Endothelial cell of umbilical vein (primary cell): ENCODE measurements around the gene GSTK1. TPM values are rescaled to one million over a fixed set of nuclear protein-coding genes. Genes with fewer than 3 reads are reported as not detected.

Experiments used
- BruUV-seq: library from RNA; stranded (reverse); fragments of 400-500 nt; replicated peaks from 2 replicates; lab custom pipeline; 2021; lab: Mats Ljungman, UMichigan
- CTCF ChIA-PET: fragments of 300-600, 350-600 bp; sonication (Branson Sonifier 250); formaldehyde crosslinking; loops from one replicate; lab custom pipeline; 2021; ENCODE audit warnings: antibody characterized with exemption, inconsistent platforms; lab: Charles Lee
- POLR2A ChIA-PET: fragments of 300-600, 350-600 bp; sonication (Branson Sonifier 250); formaldehyde crosslinking; loops from one replicate; lab custom pipeline; 2021; ENCODE audit warnings: antibody characterized with exemption, inconsistent platforms; lab: Charles Lee
- DNase-seq: peaks from one replicate; pipeline ENCODE4 v3.0.0-alpha.2; 2011; ENCODE audit warnings: low read depth, low spot score
- FAIRE-seq: peaks from 2 replicates; lab custom pipeline; 2011; peaks lifted over from hg19 to GRCh38; lab: Jason Lieb, UNC
- H2AFZ ChIP-seq: 2 replicates; pipeline ENCODE4 v1.6.0; 2012; ENCODE audit warnings: low read depth, low read length, control low read depth, inconsistent platforms
- H3K27ac ChIP-seq: 2 replicates; pipeline ENCODE4 v1.5.1; 2011; ENCODE audit warnings: low read depth, mild to moderate bottlenecking, control low read depth, low read length, moderate library complexity; ENCODE audit not compliant: insufficient read depth
- H3K27me3 ChIP-seq, 2 experiments: 2 replicates each; pipeline versions ENCODE4 v1.6.0 to v1.6.1; 2011; ENCODE audit warnings: low read length in 2 of 2, mixed read lengths in 1 of 2; ENCODE audit not compliant: control insufficient read depth in 2 of 2, insufficient read depth in 2 of 2
- H3K36me3 ChIP-seq, 2 experiments: 2 replicates in 1 of 2; 3 replicates in 1 of 2; pipeline ENCODE4 v1.5.1; 2011; ENCODE audit warnings: low read length in 2 of 2, mild to moderate bottlenecking in 1 of 2, moderate library complexity in 1 of 2; ENCODE audit not compliant: control insufficient read depth in 2 of 2, insufficient read depth in 2 of 2; ENCODE audit errors: extremely low read depth in 1 of 2
- H3K4me1 ChIP-seq: 3 replicates; pipeline ENCODE4 v1.5.1; 2011; ENCODE audit warnings: mild to moderate bottlenecking, low read length; ENCODE audit not compliant: control insufficient read depth, insufficient read depth; ENCODE audit errors: extremely low read depth
- H3K4me2 ChIP-seq: 2 replicates; pipeline ENCODE4 v1.6.1; 2011; ENCODE audit warnings: low read length, control low read depth, mixed read lengths; ENCODE audit not compliant: insufficient read depth
- H3K4me3 ChIP-seq, 3 experiments: fragments of 200-600 bp in 1 of 3; sonication (generic), shearing (Covaris generic) in 1 of 3; replicated peaks in 1 of 3; 2 replicates each; pipeline ENCODE4 v1.5.1; 2011 to 2016; ENCODE audit warnings: control low read depth in 3 of 3, low read length in 3 of 3, mild to moderate bottlenecking in 2 of 3, inconsistent platforms in 1 of 3, low read depth in 1 of 3, moderate library complexity in 1 of 3; ENCODE audit not compliant: insufficient read depth in 1 of 3
- H3K79me2 ChIP-seq: 2 replicates; pipeline ENCODE4 v1.6.0; 2012; ENCODE audit warnings: low read length, inconsistent platforms; ENCODE audit not compliant: control insufficient read depth, insufficient read depth
- H3K9ac ChIP-seq: replicated peaks from 2 replicates; pipeline ENCODE3; 2011; ENCODE audit warnings: low read length, control low read depth; ENCODE audit not compliant: insufficient read depth; ENCODE audit errors: extremely low read depth
- H3K9me1 ChIP-seq: replicated peaks from 3 replicates; pipeline ENCODE4 v1.6.0; 2011; ENCODE audit warnings: mild to moderate bottlenecking, low read length; ENCODE audit not compliant: control insufficient read depth, insufficient read depth; ENCODE audit errors: extremely low read depth
- H3K9me3 ChIP-seq: replicated peaks from 2 replicates; pipeline ENCODE4 v1.5.1; 2012; ENCODE audit warnings: low read length, inconsistent platforms; ENCODE audit not compliant: control insufficient read depth, insufficient read depth
- H4K20me1 ChIP-seq: replicated peaks from 2 replicates; pipeline ENCODE3; 2011; ENCODE audit warnings: mild to moderate bottlenecking, low read length; ENCODE audit not compliant: control insufficient read depth, insufficient read depth; ENCODE audit errors: extremely low read depth
- CTCF ChIP-seq, 2 donors: IDR thresholded peaks; 1 replicate in 1 of 2; 2 replicates in 1 of 2; pipeline ENCODE4 v1.5.1; 2011; ENCODE audit warnings: low read length in 2 of 2, mild to moderate bottlenecking in 2 of 2, moderate library complexity in 2 of 2, control low read depth in 1 of 2, inconsistent platforms in 1 of 2, low read depth in 1 of 2; ENCODE audit not compliant: insufficient read depth in 1 of 2; ENCODE audit errors: extremely low read depth in 1 of 2
- EZH2 ChIP-seq: IDR thresholded peaks from 2 replicates; pipeline ENCODE4 v1.6.1; 2012; ENCODE audit warnings: borderline replicate concordance, low read depth, mild to moderate bottlenecking, moderate library complexity, low read length, inconsistent platforms; ENCODE audit not compliant: severe bottlenecking
- FOS ChIP-seq: IDR thresholded peaks from 2 replicates; pipeline ENCODE4 v1.6.1; 2011; ENCODE audit warnings: mild to moderate bottlenecking, low read length, moderate library complexity, borderline replicate concordance; ENCODE audit not compliant: insufficient read depth
- GATA2 ChIP-seq: IDR thresholded peaks from 2 replicates; pipeline ENCODE4 v1.7.0; 2011; ENCODE audit warnings: low read depth, mild to moderate bottlenecking, moderate library complexity, mixed read lengths, low read length; ENCODE audit not compliant: insufficient read length, insufficient read depth
- JUN ChIP-seq: IDR thresholded peaks from 2 replicates; pipeline ENCODE4 v1.6.1; 2011; ENCODE audit warnings: borderline replicate concordance, low read depth; ENCODE audit not compliant: insufficient read length, insufficient read depth
- MAX ChIP-seq: IDR thresholded peaks from 2 replicates; pipeline ENCODE4 v1.6.1; 2011; ENCODE audit not compliant: insufficient read depth, insufficient read length
- MYC ChIP-seq: IDR thresholded peaks from one replicate; pipeline ENCODE4 v1.6.1; 2011; ENCODE audit warnings: mild to moderate bottlenecking, low read depth, low read length
- POLR2A ChIP-seq: IDR thresholded peaks from 2 replicates; pipeline ENCODE4 v1.6.1; 2012; ENCODE audit warnings: low read depth, mild to moderate bottlenecking, control low read depth, low read length
- POLR2AphosphoS5 ChIP-seq: IDR thresholded peaks from 2 replicates; pipeline ENCODE4 v1.6.1; 2012; ENCODE audit warnings: low read depth, mild to moderate bottlenecking, control low read depth, low read length, moderate library complexity; ENCODE audit not compliant: insufficient read depth
- dilution Hi-C: fragments of 300-500 bp; cut with MboI; formaldehyde crosslinking; loops from one replicate; pipeline ENCODE4 v1.15.0; 2019; ENCODE audit warnings: low sequenced_read_pairs; ENCODE audit not compliant: extremely low pct_ligation_motif_present
- intact Hi-C: fragments of 100-400 bp; cut with micrococcal nuclease; formaldehyde crosslinking; loops from one replicate; pipeline ENCODE4 v1.10.0; 2022
- polyA plus RNA-seq, 4 experiments: library from polyadenylated mRNA; depleted of rRNA in 3 of 4; stranded (reverse) in 3 of 4; unstranded in 1 of 4; fragments of >200 nt; gene quantifications; 2 replicates each; pipeline versions ENCODE4 v1.2.1 to v1.2.3, GENCODE V29; 2011 to 2012; ENCODE audit warnings: missing spikeins in 1 of 4
- total RNA-seq: library from RNA; stranded (reverse); gene quantifications from 2 replicates; pipeline ENCODE4 v1.2.3, GENCODE V29; 2021

GSTK1 gene
- total and polyA plus RNA-seq, 2 donors (not counting 3 experiments of a cell fraction or from before 2014, with no cell fraction given) = 119 to 132 TPM

- no peak for DNase-seq
- Histone ChIP-seq H4K20me1 (no peaks in the 10 kb centered on the region), H3K4me2 (no peak overlapping the region), H3K9me1 (no peaks in the 10 kb centered on the region), H3K9me3 (no peaks in the 10 kb centered on the region), H3K4me1 (no peaks in the 10 kb centered on the region), H3K36me3 (no peaks in the 10 kb centered on the region), H3K4me3 (no peak overlapping the region), H3K79me2 (no peaks in the 10 kb centered on the region), H2AFZ (no peak overlapping the region), H3K27me3 (peaks cover 17 to 23% of the 10 kb centered on the region in 2 experiments), H3K9ac (no peak overlapping the region), H3K27ac (no peak overlapping the region)
- POLR2A ChIA-PET = no interaction called here
- CTCF ChIA-PET = interaction anchor here (3.2 kb wide), 1 partner anchor 13 kb away, joined by 22 read pairs; no protein-coding TSS in a partner anchor
- BruUV-seq = no TSS peak
- FAIRE-seq = no peak
- dilution Hi-C loops = no loop called here
- intact Hi-C loops = no loop called here
- no peak for TF ChIP-seq POLR2A
- TF ChIP-seq POLR2AphosphoS5 = no peak
- TF ChIP-seq CTCF (IDR thresholded peaks at IDR 0.05; ENCODE audit: extremely low read depth in 1 of 2, insufficient read depth in 1 of 2, low read depth in 1 of 2, low read length in 2 of 2) = no peak
- TF ChIP-seq JUN = no peak
- TF ChIP-seq GATA2 = no peak
- no peak for TF ChIP-seq EZH2
- no peak for TF ChIP-seq MYC
- TF ChIP-seq FOS = no peak
- TF ChIP-seq MAX = no peak
Measured at GRCh38 chr7:143227806-143228205, 35.4 kb upstream of the GSTK1 start.
